K562 (cell line): ENCODE data around the gene ROPN1L. TPM values are rescaled to one million over a fixed set of nuclear protein-coding genes. Genes with fewer than 3 reads are reported as not detected.

Experiments used
- BRF1 ChIP-seq: IDR thresholded peaks from 3 replicates; pipeline ENCODE4 v1.6.1; 2011; ENCODE audit warnings: borderline replicate concordance, mild to moderate bottlenecking; ENCODE audit not compliant: insufficient read length; ENCODE audit errors: extremely low read depth
- CTCF ChIP-seq, 3 experiments: IDR thresholded peaks in 2 of 3; conservative IDR thresholded peaks in 1 of 3; 2 replicates each; pipeline ENCODE4 v1.5.1; 2011 to 2012; ENCODE audit warnings: low read length in 3 of 3, mild to moderate bottlenecking in 3 of 3, control low read depth in 2 of 3, improper control_type of control experiment in 1 of 3, inconsistent platforms in 1 of 3, low read depth in 1 of 3, mixed read lengths in 1 of 3, moderate library complexity in 1 of 3; ENCODE audit not compliant: insufficient read depth in 2 of 3
- HCFC1 ChIP-seq: IDR thresholded peaks from 2 replicates; pipeline ENCODE4 v1.6.1; 2012; ENCODE audit warnings: low read depth, low read length, improper control_type of control experiment
- IRF2 ChIP-seq: sonication (generic); formaldehyde crosslinking; IDR thresholded peaks from 2 replicates; pipeline ENCODE4 v1.8.1; 2022; ENCODE audit warnings: mild to moderate bottlenecking, missing genetic modification reagents
- KDM1A ChIP-seq, 2 experiments: fragments of 450-650 bp; IDR thresholded peaks; 2 replicates each; pipeline ENCODE4 v1.6.1; 2016; ENCODE audit warnings: mild to moderate bottlenecking in 2 of 2
- MYBL2 ChIP-seq, 2 experiments: fragments of 450-650 bp in 1 of 2; sonication (generic) in 1 of 2; formaldehyde crosslinking in 1 of 2; IDR thresholded peaks; 2 replicates each; pipeline versions ENCODE4 v1.6.1 to v1.8.1; 2017 to 2022; ENCODE audit warnings: borderline replicate concordance in 1 of 2, inconsistent platforms in 1 of 2, low read depth in 1 of 2, mild to moderate bottlenecking in 1 of 2, missing genetic modification reagents in 1 of 2, moderate library complexity in 1 of 2
- PCBP2 ChIP-seq: fragments of 200-400 bp; formaldehyde crosslinking; IDR thresholded peaks from 2 replicates; pipeline ENCODE4 v1.6.1; 2018; ENCODE audit warnings: low read length, low read depth, mild to moderate bottlenecking, moderate library complexity; ENCODE audit not compliant: poor library complexity, severe bottlenecking
- UBTF ChIP-seq, 2 experiments: IDR thresholded peaks; 2 replicates each; pipeline ENCODE4 v1.6.1; 2012; ENCODE audit warnings: improper control_type of control experiment in 2 of 2, low read depth in 2 of 2, low read length in 2 of 2, borderline replicate concordance in 1 of 2
- ZBTB26 ChIP-seq: fragments of 450-650 bp; formaldehyde crosslinking; IDR thresholded peaks from 2 replicates; pipeline ENCODE4 v1.4.0; 2022; ENCODE audit warnings: missing genetic modification characterization
- ZBTB33 ChIP-seq: sonication (generic); formaldehyde crosslinking; IDR thresholded peaks from 2 replicates; pipeline ENCODE4 v1.8.1; 2023; ENCODE audit warnings: mild to moderate bottlenecking, missing genetic modification reagents
- ZMIZ1 ChIP-seq, 2 experiments: fragments of 150-350 bp in 1 of 2; IDR thresholded peaks; 2 replicates each; pipeline ENCODE4 v1.6.1; 2012 to 2016; ENCODE audit warnings: low read depth in 2 of 2, low read length in 2 of 2, mild to moderate bottlenecking in 1 of 2, moderate library complexity in 1 of 2
- ZNF197 ChIP-seq: fragments of 200-800 bp; sonication (Bioruptor generic); IDR thresholded peaks from 2 replicates; pipeline ENCODE4 v1.6.1; 2016; ENCODE audit warnings: low read depth, missing genetic modification characterization, missing compliant biosample characterization
- ZNF263 ChIP-seq: sonication (generic); formaldehyde crosslinking; IDR thresholded peaks from 2 replicates; pipeline ENCODE4 v1.8.0; 2022; ENCODE audit warnings: mild to moderate bottlenecking, missing genetic modification reagents, borderline replicate concordance
- ZNF431 ChIP-seq: sonication (generic); formaldehyde crosslinking; IDR thresholded peaks from 2 replicates; pipeline ENCODE4 v1.8.0; 2022; ENCODE audit warnings: mild to moderate bottlenecking, missing genetic modification reagents
- ZNF778 ChIP-seq: fragments of 450-650 bp; formaldehyde crosslinking; IDR thresholded peaks from 2 replicates; pipeline ENCODE4 v1.4.0; 2020; ENCODE audit warnings: mild to moderate bottlenecking, moderate library complexity
- polyA plus RNA-seq, 8 experiments: library from polyadenylated mRNA; depleted of rRNA in 4 of 8; stranded (reverse) in 5 of 8; unstranded in 3 of 8; fragments of >200 nt; fragmentation: Nextera tagmentation in 2 of 8; fragmentation: Illumina TruSeq in 1 of 8; extraction: Ambion mirVana in 2 of 8; extraction: Trizol in 1 of 8; gene quantifications; 2 replicates each; pipeline versions ENCODE4 v1.2.1 to v1.2.3, GENCODE V29; 2011 to 2014; ENCODE audit warnings: inconsistent platforms in 1 of 8, missing spikeins in 1 of 8
- total RNA-seq, 7 experiments: library from RNA; depleted of rRNA in 6 of 7; stranded (reverse); fragments of >200 nt in 6 of 7; fragmentation: Illumina TruSeq in 2 of 7; extraction: Trizol in 2 of 7; gene quantifications; 2 replicates each; pipeline versions ENCODE4 v1.2.1 to v1.2.3, GENCODE V29; 2011 to 2021; ENCODE audit warnings: low replicate concordance in 1 of 7

Gene ROPN1L
- total and polyA plus RNA-seq, 9 of the 15 experiments (the other 6 are each of a cell fraction or from before 2014, with no cell fraction given), result 0.04 to 0.85 (median 0.24) TPM; not detected in 3

- TF ChIP-seq ZNF778 (CRISPR knock-in tag) (no peak), HCFC1 (no peak), ZBTB33 (CRISPR knock-in tag) (no peak), KDM1A (IDR thresholded peaks at IDR 0.05) (no peak), ZMIZ1 (IDR thresholded peaks at IDR 0.05; ENCODE audit: low read depth in 2 of 2, low read length in 2 of 2) (no peak), ZBTB26 (CRISPR knock-in tag) (no peak), ZNF263 (CRISPR knock-in tag) (0 out of 2 replicates have a peak, but pooled peaks have one; percentile 41), BRF1 (no peak), IRF2 (no peak), PCBP2 (no peak), ZNF431 (CRISPR knock-in tag) (no peak), MYBL2 (IDR thresholded peaks at IDR 0.05; ENCODE audit: low read depth) (no peak), MYBL2 (CRISPR knock-in tag; IDR thresholded peaks at IDR 0.05; ENCODE audit: borderline replicate concordance) (no peak), CTCF (IDR thresholded peaks at IDR 0.05 in 2 of 3, conservative IDR thresholded peaks at IDR 0.05 in 1 of 3; ENCODE audit: insufficient read depth in 2 of 3, low read depth in 1 of 3, low read length in 3 of 3) (0 out of 6 replicates have a peak, but pooled peaks of 2 of the 3 experiments have one; percentile 3 to 7), UBTF (IDR thresholded peaks at IDR 0.05; ENCODE audit: borderline replicate concordance in 1 of 2, low read depth in 2 of 2, low read length in 2 of 2) (0 out of 4 replicates have a peak, but pooled peaks of 1 of the 2 experiments have one; percentile 7), ZNF197 (CRISPR knock-in tag) (no peak)
Measured at GRCh38 chr5:10502578-10502977, 60.9 kb downstream of the ROPN1L start (continued).
